HG02763 (cell line): ENCODE data around the gene BRD2.

Experiments used
- ATAC-seq: cut with Tn5 transposase; IDR thresholded peaks from one replicate; pipeline ENCODE4 v1.9.1; 2021; ENCODE audit warnings: mild to moderate bottlenecking, moderate library complexity; ENCODE audit not compliant: unreplicated experiment

BRD2 gene

GRCh38 chr6:33023536-33023935 is 55.1 kb downstream of the BRD2 start:
- ATAC-seq = no peak

DNA sequence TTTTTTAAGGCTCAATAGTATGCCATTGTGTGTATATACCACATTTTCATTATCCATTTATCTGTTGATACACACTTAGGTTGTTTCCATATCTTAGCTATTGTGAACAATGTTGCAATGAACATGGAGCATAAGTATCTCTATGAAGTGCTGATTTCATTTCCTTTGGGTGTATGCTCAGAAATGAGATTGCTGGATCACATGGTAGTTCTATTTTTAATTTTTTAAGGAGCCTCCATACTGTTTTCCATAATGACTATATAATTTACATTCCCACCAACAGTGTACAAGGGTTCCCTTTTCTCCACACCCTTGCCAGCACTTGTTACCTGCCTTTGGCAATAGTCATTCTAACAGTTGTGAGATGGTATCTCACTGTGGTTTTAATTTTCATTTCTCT is 56.1 kb downstream of the BRD2 start:
- no peak for ATAC-seq

GRCh38 chr6:33028220-33028849 is 59.9 kb downstream of the BRD2 start:
- no peak for ATAC-seq

- peak; percentile 63 for ATAC-seq
Measured at GRCh38 chr6:33029328-33030184, 61.2 kb downstream of the BRD2 start.

GRCh38 chr6:33030245-33030644 is 61.9 kb downstream of the BRD2 start:
- no peak for ATAC-seq
